ENCODE measurements around the gene TMEM52. TPM values are rescaled to one million over a fixed set of nuclear protein-coding genes. Genes with fewer than 3 reads are reported as not detected.
A peak's percentile ranks its signal among the peaks of the same experiment; 100 is the strongest.

The TMEM52 gene
- total RNA-seq, 1 experiment from 2014 or later: not detected

GRCh38 chr1:1926886-1927660, 8.0 kb upstream of the TMEM52 start:
- no peak for DNase-seq (ENCODE audit: low spot score)

- no peak for DNase-seq (ENCODE audit: low spot score)
Observed at GRCh38 chr1:1926346-1926811, 7.3 kb upstream of the TMEM52 start.

- no peak for DNase-seq (ENCODE audit: low spot score)
Observed at GRCh38 chr1:1925437-1926345, 6.6 kb upstream of the TMEM52 start.

GRCh38 chr1:1924849-1925248, 5.8 kb upstream of the TMEM52 start:
- DNase-seq (ENCODE audit: low spot score): no peak

GRCh38 chr1:1924386-1924785, 5.3 kb upstream of the TMEM52 start:
- DNase-seq (ENCODE audit: low spot score): no peak

GRCh38 chr1:1922956-1923833, 4.1 kb upstream of the TMEM52 start:
- no peak for DNase-seq (ENCODE audit: low spot score)

GRCh38 chr1:1922702-1922955, 3.5 kb upstream of the TMEM52 start:
- DNase-seq (ENCODE audit: low spot score): no peak

GRCh38 chr1:1921901-1922701, 3.0 kb upstream of the TMEM52 start:
- DNase-seq (ENCODE audit: low spot score): no peak

GRCh38 chr1:1921459-1921862, 2.4 kb upstream of the TMEM52 start:
- DNase-seq (ENCODE audit: low spot score): no peak

GRCh38 chr1:1920608-1921458, 1.8 kb upstream of the TMEM52 start:
- no peak for DNase-seq (ENCODE audit: low spot score)

- no peak for DNase-seq (ENCODE audit: low spot score)
Observed at GRCh38 chr1:1920057-1920607, 1.1 kb upstream of the TMEM52 start.

GRCh38 chr1:1919304-1920056, 401 bp upstream of the TMEM52 start:
- DNase-seq (ENCODE audit: low spot score): peak; percentile 78

- no peak for DNase-seq (ENCODE audit: low spot score)
Observed at GRCh38 chr1:1917995-1918900, 831 bp downstream of the TMEM52 start.

- no peak for DNase-seq (ENCODE audit: low spot score)
Observed at GRCh38 chr1:1917304-1917976, 1.6 kb downstream of the TMEM52 start.

GRCh38 chr1:1916851-1917251, 2.2 kb downstream of the TMEM52 start:
- DNase-seq (ENCODE audit: low spot score): no peak

- no peak for DNase-seq (ENCODE audit: low spot score)
Observed at GRCh38 chr1:1915911-1916840, 2.9 kb downstream of the TMEM52 start.

Measured in A172 (cell line).